ENCODE data around the gene FILIP1L. TPM values are rescaled to one million over a fixed set of nuclear protein-coding genes. Genes with fewer than 3 reads are reported as not detected.

The FILIP1L gene
- total and polyA plus RNA-seq, 2 of the 8 experiments (the other 6 are each of a cell fraction or from before 2014, with no cell fraction given): 0.06 to 0.09 TPM

GRCh38 chr3:99957151-99957796 is 157.0 kb downstream of the FILIP1L start (continued):
- TF ChIP-seq CHD7 (IDR thresholded peaks at IDR 0.05; ENCODE audit: insufficient replicate concordance, low read length) (no peak), RXRA (IDR thresholded peaks at IDR 0.05; ENCODE audit: insufficient read depth, low read depth, low read length) (no peak), CREB1 (IDR thresholded peaks at IDR 0.05) (no peak), EZH2 (IDR thresholded peaks at IDR 0.05; ENCODE audit: low read depth, low read length, severe bottlenecking) (no peak), SP2 (IDR thresholded peaks at IDR 0.05; ENCODE audit: low read length) (no peak), SIRT6 (IDR thresholded peaks at IDR 0.05; ENCODE audit: low read length) (no peak), SIN3A (conservative IDR thresholded peaks at IDR 0.05 in 1 of 2, IDR thresholded peaks at IDR 0.05 in 1 of 2; ENCODE audit: low read depth in 1 of 2, low read length in 2 of 2) (no peak), POU5F1 (IDR thresholded peaks at IDR 0.05; ENCODE audit: low read depth, low read length) (no peak)
- TF ChIP-seq, protein P1, sequence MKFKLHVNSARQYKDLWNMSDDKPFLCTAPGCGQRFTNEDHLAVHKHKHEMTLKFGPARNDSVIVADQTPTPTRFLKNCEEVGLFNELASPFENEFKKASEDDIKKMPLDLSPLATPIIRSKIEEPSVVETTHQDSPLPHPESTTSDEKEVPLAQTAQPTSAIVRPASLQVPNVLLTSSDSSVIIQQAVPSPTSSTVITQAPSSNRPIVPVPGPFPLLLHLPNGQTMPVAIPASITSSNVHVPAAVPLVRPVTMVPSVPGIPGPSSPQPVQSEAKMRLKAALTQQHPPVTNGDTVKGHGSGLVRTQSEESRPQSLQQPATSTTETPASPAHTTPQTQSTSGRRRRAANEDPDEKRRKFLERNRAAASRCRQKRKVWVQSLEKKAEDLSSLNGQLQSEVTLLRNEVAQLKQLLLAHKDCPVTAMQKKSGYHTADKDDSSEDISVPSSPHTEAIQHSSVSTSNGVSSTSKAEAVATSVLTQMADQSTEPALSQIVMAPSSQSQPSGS (IDR thresholded peaks at IDR 0.05; ENCODE audit: low read length): no peak

All from H1 (cell line).